ENCODE measurements around the gene THRA.

DNA sequence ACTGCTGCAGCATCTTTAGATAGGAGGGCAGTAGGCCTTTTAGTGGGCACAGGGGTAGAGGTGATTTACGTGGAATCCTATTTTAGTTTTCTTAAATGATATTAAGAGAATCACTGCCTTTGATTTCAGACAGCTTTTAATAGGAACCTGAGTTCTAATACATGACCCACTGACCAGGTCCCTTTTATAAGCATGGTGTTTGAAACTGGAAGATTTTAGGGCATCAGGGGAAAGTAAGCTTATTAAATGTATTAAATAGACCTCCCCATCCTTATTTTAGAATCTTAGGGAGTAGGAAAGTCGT lies 61.0 kb downstream of the THRA start:
- TF ChIP-seq POLR2A (IDR thresholded peaks at IDR 0.05) (no peak), CTCF (IDR thresholded peaks at IDR 0.05) (no peak)

All from suprapubic skin (tissue), 3 donors.